HG03469 (cell line): ENCODE data around the gene SLC25A29.

Experiments used
- ATAC-seq: cut with Tn5 transposase; IDR thresholded peaks from one replicate; pipeline ENCODE4 v1.9.1; 2021; ENCODE audit warnings: mild to moderate bottlenecking, moderate library complexity, moderate number of reproducible peaks; ENCODE audit not compliant: unreplicated experiment

SLC25A29 gene

GRCh38 chr14:100246809-100247428 is 59.3 kb downstream of the SLC25A29 start:
- ATAC-seq: no peak

- ATAC-seq: no peak
Measured at GRCh38 chr14:100243020-100243419, 63.2 kb downstream of the SLC25A29 start.

GRCh38 chr14:100241279-100241678 is 65.0 kb downstream of the SLC25A29 start:
- ATAC-seq: no peak
